ENCODE data around the gene PDSS1.
"Not testable (repeated sequence)": the region's sequence is repeated elsewhere in the genome, so short reads cannot be mapped to it uniquely, and the experiment has no call there.

PDSS1 gene

GRCh38 chr10:26743091-26743490 is 45.6 kb downstream of the PDSS1 start:
- DNase-seq = no peak

GRCh38 chr10:26743841-26744240 is 46.3 kb downstream of the PDSS1 start:
- no peak for DNase-seq

DNA sequence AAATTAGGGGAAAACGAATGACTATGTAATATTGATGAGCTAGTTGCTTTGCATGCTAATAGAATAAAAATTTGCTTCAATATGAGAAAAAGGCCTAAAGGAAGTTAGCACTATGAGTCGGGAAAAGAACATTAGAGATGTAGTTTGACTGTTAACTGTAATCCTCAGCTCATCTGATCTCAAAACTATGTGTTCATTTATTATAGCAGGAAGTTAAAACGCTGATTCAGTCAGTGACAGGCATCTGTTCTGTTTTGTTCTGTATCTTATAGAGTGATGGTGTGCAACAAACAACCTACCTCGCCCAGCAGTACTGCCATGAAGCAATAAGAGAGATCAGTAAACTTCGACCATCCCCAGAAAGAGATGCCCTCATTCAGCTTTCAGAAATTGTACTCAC is 48.6 kb downstream of the PDSS1 start:
- no peak for DNase-seq

DNA sequence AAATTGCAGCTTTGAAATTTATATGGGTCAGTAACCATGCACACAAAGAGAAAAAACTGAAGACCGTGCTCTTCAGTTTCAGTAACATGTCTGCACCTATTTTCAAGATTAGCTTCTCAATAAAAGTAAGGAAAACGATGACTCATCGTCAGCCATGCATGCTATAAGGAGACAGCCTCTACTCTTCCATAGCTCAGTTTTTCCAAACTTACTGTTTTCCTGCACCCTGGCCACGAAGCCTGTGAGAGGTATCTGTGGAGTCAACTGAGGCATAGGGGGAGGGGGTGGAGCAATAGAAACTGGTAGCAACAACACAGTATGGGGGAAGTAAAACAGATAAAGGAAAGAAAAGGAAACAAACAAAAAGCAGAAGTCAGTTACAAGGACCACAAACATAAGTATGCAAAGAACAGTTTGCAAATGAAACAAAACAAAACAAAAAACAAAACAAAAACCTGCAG is 58.0 kb downstream of the PDSS1 start:
- no peak for DNase-seq

GRCh38 chr10:26759008-26759407 is 61.5 kb downstream of the PDSS1 start:
- DNase-seq = no peak

DNA sequence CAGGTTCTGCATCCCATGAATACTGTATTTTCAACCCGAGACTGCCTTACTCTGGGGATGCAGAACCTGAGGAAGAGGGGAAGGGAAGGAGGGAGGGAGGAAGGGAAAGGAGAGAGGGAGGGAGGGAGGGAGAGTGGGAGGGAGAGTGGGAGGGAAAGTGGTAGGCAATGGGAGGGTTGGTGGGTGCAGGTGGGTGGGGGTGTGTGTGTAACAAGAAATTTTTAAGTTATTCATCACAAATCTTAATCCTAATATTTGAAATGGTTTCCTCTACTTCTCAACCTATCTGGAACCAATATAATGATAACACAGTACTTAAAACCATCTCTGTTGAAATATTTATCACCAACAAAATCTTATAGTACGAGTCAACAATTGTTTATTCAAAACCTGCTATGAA is 68.0 kb downstream of the PDSS1 start:
- no peak for DNase-seq

- DNase-seq = no peak
Measured at GRCh38 chr10:26770069-26770468, 72.6 kb downstream of the PDSS1 start.

DNA sequence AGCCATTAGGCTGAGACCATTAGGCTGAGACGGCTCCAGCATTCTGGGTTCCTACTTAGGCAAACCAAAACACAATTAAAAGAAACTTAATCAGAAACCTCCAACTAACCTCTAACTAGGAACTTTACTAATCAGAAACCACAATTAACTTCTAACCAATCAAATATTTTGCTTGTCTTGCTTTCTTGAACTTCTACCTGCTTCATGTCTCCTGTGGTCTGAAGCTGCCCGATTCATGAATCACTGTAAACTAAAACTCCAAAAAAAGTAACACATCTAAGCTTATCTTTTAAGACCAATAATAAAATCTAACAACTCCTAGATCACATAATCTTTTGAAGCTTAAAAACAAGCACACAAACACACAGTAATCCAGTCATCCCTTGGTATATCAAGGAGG is 76.1 kb downstream of the PDSS1 start:
- DNase-seq = no peak

- DNase-seq = no peak
Measured at GRCh38 chr10:26776258-26776657, 78.8 kb downstream of the PDSS1 start.

DNA sequence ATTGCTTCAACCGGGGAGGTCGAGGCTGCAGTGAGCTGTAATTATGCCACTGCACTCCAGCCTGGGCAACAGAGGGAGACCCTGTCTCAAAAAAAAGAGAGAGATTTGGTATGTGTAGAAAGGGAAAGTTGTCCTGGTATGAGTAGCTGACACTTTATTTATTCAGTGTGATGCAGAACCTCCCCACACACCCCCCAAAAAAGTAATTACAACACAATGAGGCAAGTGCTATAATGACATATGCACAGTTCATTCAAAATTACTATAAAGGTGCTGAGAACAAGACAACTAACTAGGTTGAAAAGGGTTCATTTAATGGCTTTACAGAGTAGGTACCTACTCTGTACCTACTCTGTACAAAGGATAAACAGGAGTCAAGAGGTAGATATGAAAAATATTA is 80.2 kb downstream of the PDSS1 start:
- no peak for DNase-seq

DNA sequence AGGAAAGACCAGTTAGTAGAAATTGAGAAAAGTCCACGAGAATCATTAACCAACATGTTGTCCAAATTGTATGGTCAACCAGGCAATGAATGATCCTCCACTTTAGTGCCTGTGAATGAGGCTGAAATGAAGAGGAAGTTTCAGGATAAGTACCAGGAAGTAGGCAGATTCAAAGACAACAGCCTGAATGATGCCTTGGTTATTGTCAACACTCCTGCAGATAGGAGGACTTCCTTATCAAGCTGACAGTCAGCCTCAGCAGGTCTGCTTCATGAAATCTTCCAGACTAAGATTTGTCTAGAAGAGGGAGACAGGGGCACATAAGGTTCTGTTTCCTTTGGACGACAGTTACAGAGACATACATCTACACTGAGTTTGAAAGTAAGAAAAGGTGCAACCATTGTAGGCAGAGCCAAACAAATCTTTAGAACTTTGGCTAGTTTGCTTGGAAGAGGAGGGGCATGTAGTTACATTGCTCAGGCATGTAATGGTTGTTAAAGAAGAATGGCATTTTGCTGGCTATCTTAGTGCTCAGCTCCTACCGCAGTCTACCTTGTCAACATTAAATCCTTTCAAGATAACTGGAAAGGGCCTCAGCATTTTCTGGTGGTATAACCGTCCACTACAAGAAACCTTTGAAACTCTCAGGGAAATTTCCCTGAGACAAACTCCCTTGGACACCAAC is 81.8 kb downstream of the PDSS1 start:
- DNase-seq = no peak

- no peak for DNase-seq
Measured at GRCh38 chr10:26780106-26780792, 82.7 kb downstream of the PDSS1 start.

DNA sequence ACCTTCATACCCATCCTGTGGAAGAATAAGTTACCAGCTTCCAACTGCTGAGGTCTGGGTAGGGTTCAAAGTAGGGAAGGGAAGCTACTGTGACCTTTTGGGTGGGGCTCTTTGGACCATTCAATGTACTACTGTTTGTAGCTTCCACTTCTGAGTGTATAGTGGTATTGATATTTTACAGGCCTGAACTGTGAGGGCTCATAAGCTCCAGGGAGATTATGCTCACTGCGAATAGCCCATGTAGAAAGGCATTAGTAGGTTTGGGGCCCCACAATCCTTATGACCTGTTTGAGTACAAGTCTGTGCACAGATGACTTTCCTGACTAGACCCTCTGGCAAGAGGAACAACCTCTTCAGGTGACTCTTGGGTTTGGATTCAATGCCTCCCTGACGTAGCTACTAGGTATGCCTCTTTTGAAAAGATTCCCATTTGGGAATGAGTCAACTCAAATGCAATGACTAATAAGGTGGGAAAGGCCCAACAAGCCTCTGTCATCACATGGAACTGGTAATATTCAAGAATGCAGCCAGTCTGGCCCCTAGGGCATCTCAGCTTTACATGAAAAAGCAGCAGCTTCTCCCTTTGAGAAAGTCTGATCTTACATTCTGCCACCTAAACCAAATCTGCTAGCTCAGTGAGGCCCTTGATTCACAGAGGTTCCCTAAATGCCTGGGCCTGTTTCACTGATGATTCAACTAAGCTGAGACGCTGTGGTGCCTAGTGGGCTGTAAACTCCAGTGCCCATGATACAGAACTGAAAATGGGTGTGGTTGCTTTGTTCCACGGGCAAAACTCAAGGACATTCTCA is 83.5 kb downstream of the PDSS1 start:
- DNase-seq = no peak

DNA sequence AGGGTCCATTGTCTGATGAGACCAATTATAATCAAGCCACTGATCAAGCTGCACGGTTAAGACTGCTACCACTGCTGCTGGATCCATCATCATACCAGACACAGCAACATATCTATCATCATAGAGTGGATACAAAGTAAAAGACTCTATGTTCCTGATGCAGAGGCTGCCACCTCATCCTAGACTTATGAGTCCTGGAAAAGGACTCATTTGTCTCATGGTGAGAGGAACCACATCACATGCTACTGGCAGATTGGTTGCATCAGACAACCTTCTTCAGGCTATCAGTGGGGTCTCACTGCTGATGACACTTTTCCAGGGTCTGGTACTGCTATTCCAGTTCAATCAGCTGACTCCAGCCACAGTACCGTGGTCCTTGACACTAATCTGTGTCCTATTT is 84.3 kb downstream of the PDSS1 start:
- DNase-seq = no peak

DNA sequence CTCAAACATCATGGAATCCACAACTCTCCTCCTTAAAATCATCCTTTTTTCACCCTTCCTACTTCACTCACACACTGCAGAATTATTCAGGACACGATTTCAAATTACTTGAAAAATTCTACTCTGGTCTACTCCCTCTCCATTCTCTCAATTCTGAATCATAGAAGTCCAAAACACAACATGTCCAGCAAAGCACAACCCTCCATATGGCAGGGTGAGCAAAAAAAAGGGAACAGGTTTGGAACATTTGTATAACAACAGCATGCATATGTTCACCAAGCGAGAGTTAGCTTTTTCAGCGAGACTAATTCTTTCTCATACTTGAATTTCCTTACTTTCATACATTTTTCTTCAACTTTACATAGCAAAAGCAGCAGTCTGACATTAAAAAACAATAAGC is 89.9 kb downstream of the PDSS1 start:
- DNase-seq = no peak

GRCh38 chr10:26789779-26790178 is 92.3 kb downstream of the PDSS1 start:
- not testable (repeated sequence) for DNase-seq

GRCh38 chr10:26790221-26790995 is 92.9 kb downstream of the PDSS1 start:
- no peak for DNase-seq

DNA sequence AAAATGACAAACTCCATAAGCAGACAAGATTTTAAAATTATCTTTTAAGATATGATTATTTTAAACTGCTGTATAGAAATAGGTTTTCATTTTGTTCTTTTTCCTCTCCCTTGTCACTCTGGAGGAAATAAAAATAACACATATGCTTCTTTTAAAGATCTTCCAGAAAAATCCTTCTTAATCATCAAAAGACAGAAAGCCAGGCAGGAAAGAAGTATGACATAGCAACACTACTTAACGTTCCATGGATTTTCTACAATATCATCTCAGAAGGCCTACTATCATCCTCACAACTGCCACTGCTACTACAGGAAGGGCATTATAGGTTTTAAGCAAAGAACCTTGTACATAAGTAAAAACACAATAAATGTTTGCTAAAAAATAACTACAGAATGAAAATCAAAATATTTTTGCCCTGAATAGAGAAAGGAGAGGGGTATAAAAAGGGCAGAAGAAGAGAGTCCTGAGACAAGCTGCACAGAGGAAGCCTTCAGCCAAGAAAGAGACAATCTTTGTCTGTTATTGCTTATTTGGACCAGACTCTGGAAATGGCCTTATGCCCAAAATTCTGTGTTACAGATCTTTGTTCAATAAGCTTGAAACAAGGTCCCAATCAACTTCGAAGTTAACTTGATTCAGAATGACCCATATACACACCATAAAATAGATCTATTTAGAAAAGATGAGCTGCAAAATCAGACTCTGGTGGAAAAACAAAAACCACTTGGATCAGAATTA is 95.4 kb downstream of the PDSS1 start:
- no peak for DNase-seq
